Osteoblast (primary cell): ENCODE measurements around the gene CAMK2A. TPM values are rescaled to one million over a fixed set of nuclear protein-coding genes. Genes with fewer than 3 reads are reported as not detected.

Source experiments
- DNase-seq: peaks from one replicate; pipeline ENCODE4 v3.0.0; 2011; ENCODE audit warnings: low spot score, mixed read lengths; ENCODE audit not compliant: insufficient read length; ENCODE audit errors: missing footprints
- H2AFZ ChIP-seq: 2 replicates; pipeline ENCODE4 v1.6.0; 2011; ENCODE audit warnings: mild to moderate bottlenecking, low read length
- H3K27ac ChIP-seq: 2 replicates; pipeline ENCODE4 v1.5.1; 2011; ENCODE audit warnings: mild to moderate bottlenecking, low read depth, low read length, moderate library complexity
- H3K27me3 ChIP-seq: 2 replicates; pipeline ENCODE4 v1.6.0; 2012; ENCODE audit warnings: mild to moderate bottlenecking, control low read depth, inconsistent platforms, low read length, moderate library complexity; ENCODE audit not compliant: insufficient read depth
- H3K36me3 ChIP-seq: 2 replicates; pipeline ENCODE4 v1.5.1; 2011; ENCODE audit warnings: mild to moderate bottlenecking, low read length, control low read depth, moderate library complexity; ENCODE audit not compliant: insufficient read depth
- H3K4me1 ChIP-seq: 2 replicates; pipeline ENCODE4 v1.5.1; 2011; ENCODE audit warnings: mild to moderate bottlenecking, low read length, control low read depth, moderate library complexity; ENCODE audit not compliant: insufficient read depth
- H3K4me2 ChIP-seq: 2 replicates; pipeline ENCODE4 v1.6.0; 2011; ENCODE audit warnings: mild to moderate bottlenecking, low read length; ENCODE audit not compliant: insufficient read depth
- H3K4me3 ChIP-seq: fragments of 200-600 bp; sonication (generic); 3 replicates; pipeline ENCODE4 v1.5.1; 2012; ENCODE audit warnings: mild to moderate bottlenecking, low read length, inconsistent platforms; ENCODE audit not compliant: insufficient read depth
- H3K79me2 ChIP-seq: 2 replicates; pipeline ENCODE4 v1.6.0; 2012; ENCODE audit warnings: mild to moderate bottlenecking, low read length, control low read depth, inconsistent platforms; ENCODE audit not compliant: insufficient read depth
- H3K9me3 ChIP-seq: 2 replicates; pipeline ENCODE4 v1.5.1; 2011; ENCODE audit warnings: low read depth, low read length, control low read depth
- H4K20me1 ChIP-seq: 2 replicates; pipeline ENCODE4 v1.6.0; 2012; ENCODE audit warnings: mild to moderate bottlenecking, low read length, control low read depth; ENCODE audit not compliant: insufficient read depth
- total RNA-seq: library from RNA; depleted of rRNA; stranded (reverse); fragments of >200 nt; gene quantifications from 2 replicates; pipeline ENCODE4 v1.2.3, GENCODE V29; 2012
- TF ChIP-seq, protein P1 (sequence below): IDR thresholded peaks from 2 replicates; pipeline ENCODE4 v1.5.1; 2011; ENCODE audit warnings: mild to moderate bottlenecking, low read depth, low read length, moderate library complexity; ENCODE audit errors: extremely low read depth

Gene CAMK2A
- total RNA-seq, 1 donor = 0.36 TPM

DNA sequence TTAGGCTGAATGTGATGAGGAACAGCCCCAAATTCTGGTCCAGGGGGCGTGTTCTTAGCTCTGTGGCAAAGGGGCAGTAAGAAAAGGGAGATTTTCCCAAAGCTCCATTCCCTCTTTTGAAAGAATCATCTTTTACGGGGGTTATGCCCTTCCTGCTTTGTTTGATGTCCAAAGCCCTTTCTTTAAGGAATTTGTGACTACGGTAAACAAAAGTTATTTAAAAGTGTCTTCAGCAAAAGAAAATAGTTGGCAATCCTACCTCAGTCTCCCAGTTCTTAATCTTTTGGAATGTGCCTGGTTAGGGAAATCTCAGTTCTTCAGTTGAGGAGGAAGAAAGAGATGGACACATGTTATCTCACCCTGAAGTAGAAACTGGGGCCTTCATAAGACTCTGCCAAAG lies 37.6 kb upstream of the CAMK2A start:
- H3K4me2 ChIP-seq = no peak overlapping the region
- TF ChIP-seq, protein P1, sequence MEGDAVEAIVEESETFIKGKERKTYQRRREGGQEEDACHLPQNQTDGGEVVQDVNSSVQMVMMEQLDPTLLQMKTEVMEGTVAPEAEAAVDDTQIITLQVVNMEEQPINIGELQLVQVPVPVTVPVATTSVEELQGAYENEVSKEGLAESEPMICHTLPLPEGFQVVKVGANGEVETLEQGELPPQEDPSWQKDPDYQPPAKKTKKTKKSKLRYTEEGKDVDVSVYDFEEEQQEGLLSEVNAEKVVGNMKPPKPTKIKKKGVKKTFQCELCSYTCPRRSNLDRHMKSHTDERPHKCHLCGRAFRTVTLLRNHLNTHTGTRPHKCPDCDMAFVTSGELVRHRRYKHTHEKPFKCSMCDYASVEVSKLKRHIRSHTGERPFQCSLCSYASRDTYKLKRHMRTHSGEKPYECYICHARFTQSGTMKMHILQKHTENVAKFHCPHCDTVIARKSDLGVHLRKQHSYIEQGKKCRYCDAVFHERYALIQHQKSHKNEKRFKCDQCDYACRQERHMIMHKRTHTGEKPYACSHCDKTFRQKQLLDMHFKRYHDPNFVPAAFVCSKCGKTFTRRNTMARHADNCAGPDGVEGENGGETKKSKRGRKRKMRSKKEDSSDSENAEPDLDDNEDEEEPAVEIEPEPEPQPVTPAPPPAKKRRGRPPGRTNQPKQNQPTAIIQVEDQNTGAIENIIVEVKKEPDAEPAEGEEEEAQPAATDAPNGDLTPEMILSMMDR = no peak

DNA sequence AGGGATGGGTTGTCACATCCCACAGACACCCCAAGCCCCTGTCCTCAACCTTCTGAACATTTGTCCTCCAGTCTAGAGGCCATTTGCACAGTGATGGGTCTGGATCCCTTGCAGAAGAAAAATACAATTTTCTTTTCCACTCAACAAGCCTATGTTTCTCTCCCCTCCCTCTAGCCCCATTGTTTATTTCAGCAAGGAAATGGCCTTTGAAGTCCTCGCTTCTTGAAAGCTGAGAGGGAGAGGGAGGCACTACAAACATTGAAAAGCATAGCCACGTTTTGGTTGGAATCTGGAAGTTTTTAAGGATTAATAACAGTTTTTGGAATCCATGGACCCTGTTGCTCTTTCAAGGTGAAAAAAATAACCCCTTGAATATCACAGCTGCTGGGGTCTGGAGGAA lies 37.1 kb upstream of the CAMK2A start:
- Histone ChIP-seq H2AFZ (no peak overlapping the region), H3K4me2 (no peak overlapping the region), H3K36me3 (no peaks in the 10 kb centered on the region), H4K20me1 (no peaks in the 10 kb centered on the region), H3K4me1 (peaks cover 3% of the 10 kb centered on the region), H3K79me2 (no peaks in the 10 kb centered on the region), H3K27ac (no peak overlapping the region), H3K9me3 (no peaks in the 10 kb centered on the region), H3K27me3 (no peaks in the 10 kb centered on the region), H3K4me3 (no peak overlapping the region)
- TF ChIP-seq, protein P1 = no peak
- no peak for DNase-seq

More for the DNA sequence above, 37.6 kb upstream of the CAMK2A start:
- H3K27me3 ChIP-seq = no peaks in the 10 kb centered on the region
- H3K4me3 ChIP-seq = no peak overlapping the region
- no peaks in the 10 kb centered on the region for H3K9me3 ChIP-seq
- H2AFZ ChIP-seq = no peak overlapping the region
- no peaks in the 10 kb centered on the region for H3K36me3 ChIP-seq
- H3K79me2 ChIP-seq = no peaks in the 10 kb centered on the region
- no peak for DNase-seq
- H3K4me1 ChIP-seq = no peaks in the 10 kb centered on the region
- H4K20me1 ChIP-seq = no peaks in the 10 kb centered on the region
- H3K27ac ChIP-seq = no peak overlapping the region

DNA sequence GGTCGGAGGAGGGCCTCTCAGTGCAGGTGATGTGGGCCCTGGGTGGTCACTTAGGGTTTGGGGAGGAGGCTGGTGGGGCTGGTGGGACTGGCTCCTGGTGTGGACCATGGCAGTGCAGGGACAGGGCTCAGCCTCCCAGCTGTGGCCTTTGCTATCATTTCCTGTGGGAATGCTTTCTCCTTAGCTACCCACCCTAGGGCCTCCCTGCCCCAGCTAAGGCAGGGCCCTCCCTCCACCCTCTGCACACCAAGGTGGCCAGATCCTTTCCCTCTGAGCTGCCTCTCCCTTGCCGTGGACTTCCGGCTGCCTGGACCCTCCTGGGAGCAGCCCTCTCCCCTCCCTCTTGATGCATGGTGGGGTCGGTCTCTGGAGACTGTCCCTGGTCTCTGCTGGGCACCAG lies 35.9 kb upstream of the CAMK2A start:
- Histone ChIP-seq H3K4me3 (no peak overlapping the region), H3K79me2 (no peaks in the 10 kb centered on the region), H4K20me1 (no peaks in the 10 kb centered on the region), H2AFZ (no peak overlapping the region), H3K4me1 (peaks cover 5% of the 10 kb centered on the region), H3K27me3 (no peaks in the 10 kb centered on the region), H3K27ac (no peak overlapping the region), H3K36me3 (no peaks in the 10 kb centered on the region), H3K9me3 (no peaks in the 10 kb centered on the region), H3K4me2 (no peak overlapping the region)
- no peak for DNase-seq
- TF ChIP-seq, protein P1 = no peak

DNA sequence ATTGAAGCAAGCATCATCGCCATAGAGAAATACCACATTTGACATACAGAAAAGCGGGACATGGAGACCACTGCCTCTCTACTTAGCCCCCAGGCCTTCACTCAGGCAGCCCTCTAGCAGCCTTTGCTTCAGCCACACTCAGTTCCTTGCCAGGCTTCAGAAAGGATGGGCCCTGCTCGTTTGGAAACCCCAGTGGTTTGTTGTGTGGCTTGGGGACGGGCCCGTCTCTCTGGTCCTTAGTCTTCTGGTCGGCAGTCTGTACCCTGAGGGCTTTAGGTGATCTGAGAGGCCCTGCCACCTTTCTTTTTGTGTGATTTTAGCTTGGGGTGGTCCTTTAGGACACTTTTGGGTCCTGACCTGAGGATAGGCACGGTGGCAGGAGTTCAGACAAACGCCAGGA lies 34.2 kb upstream of the CAMK2A start:
- no peak overlapping the region for H3K4me3 ChIP-seq
- peaks cover 21% of the 10 kb centered on the region for H3K4me1 ChIP-seq
- H3K27ac ChIP-seq = no peak overlapping the region
- no peaks in the 10 kb centered on the region for H3K27me3 ChIP-seq
- no peaks in the 10 kb centered on the region for H3K9me3 ChIP-seq
- H3K4me2 ChIP-seq = no peak overlapping the region
- H3K79me2 ChIP-seq = no peaks in the 10 kb centered on the region
- DNase-seq = no peak
- H3K36me3 ChIP-seq = no peaks in the 10 kb centered on the region
- no peak overlapping the region for H2AFZ ChIP-seq
- H4K20me1 ChIP-seq = no peaks in the 10 kb centered on the region
- TF ChIP-seq, protein P1 = no peak
